Right cardiac atrium (tissue), 5 donors: ENCODE data around the gene TSHZ1. TPM values are rescaled to one million over a fixed set of nuclear protein-coding genes. Genes with fewer than 3 reads are reported as not detected.
A peak's percentile ranks its signal among the peaks of the same experiment; 100 is the strongest.

Experiments
- ATAC-seq, 2 donors: fragments of 200-7000 bp; cut with Tn5 transposase; one replicate each; pipeline versions ENCODE4 v1.8.0 to v1.9.1; 2020; ENCODE audit warnings: moderate library complexity in 2 of 2, mild to moderate bottlenecking in 1 of 2
- DNase-seq, 3 donors: peaks; one replicate each; pipeline ENCODE4 v3.0.0-alpha.2; 2020
- H3K27ac ChIP-seq: one replicate; pipeline ENCODE4 v1.5.1; 2013; ENCODE audit warnings: mild to moderate bottlenecking, low read length, control low read depth, moderate library complexity
- H3K27me3 ChIP-seq: one replicate; pipeline ENCODE4 v1.6.1; 2013; ENCODE audit not compliant: control insufficient read depth, insufficient read depth
- H3K4me1 ChIP-seq: one replicate; pipeline ENCODE4 v1.6.1; 2013; ENCODE audit warnings: low read length; ENCODE audit not compliant: control insufficient read depth, insufficient read depth
- H3K4me3 ChIP-seq: one replicate; pipeline ENCODE4 v1.5.1; 2013; ENCODE audit warnings: low read length, control low read depth
- H3K9me3 ChIP-seq: one replicate; pipeline ENCODE4 v1.6.1; 2013; ENCODE audit warnings: low read length; ENCODE audit not compliant: control insufficient read depth
- WGBS: extraction: QIAGEN DNeasy Blood & Tissue Kit; methylation state at CpG from one replicate; pipeline ENCODE4 v1.1.7; 2013; 5-methylcytosine and 5-hydroxymethylcytosine counted together
- intact Hi-C, 4 donors: fragments of 100-400 bp; cut with DNase I; formaldehyde crosslinking; loops; one replicate each; pipeline versions ENCODE4 v1.11.0 to v1.14.0; 2022 to 2023
- polyA plus RNA-seq: library from polyadenylated mRNA; stranded (reverse); fragments of 200-250 nt; gene quantifications from one replicate; pipeline ENCODE4 v1.2.3, GENCODE V29; 2013
- total RNA-seq, 4 donors: library from RNA; stranded (reverse); fragmentation: NEBNext Ultra II Directional; extraction: Animal tissue kit (Norgen Biotek cat#: 25700); gene quantifications; one replicate each; pipeline ENCODE4 v1.2.1, GENCODE V29; 2021
- donor health status: healthy with polysubstance abuse.
- donor health status: DM: no; HTN: yes; CAD: no.
- donor health status: DM: no; HTN: no; CAD: no.
- donor health status: DM: no; HTN: yes; CAD: no; lungs with severe emphysema.
- donor health status: DM: yes; HTN: yes; CAD: no.

The TSHZ1 gene
- total and polyA plus RNA-seq, 5 donors: 12.7 to 24.7 (median 19.3) TPM

- Histone ChIP-seq H3K4me3 (no peak overlapping the region), H3K9me3 (no peaks in the 10 kb centered on the region), H3K27ac (no peak overlapping the region), H3K27me3 (no peaks in the 10 kb centered on the region), H3K4me1 (no peaks in the 10 kb centered on the region)
- DNase-seq (no peak), ATAC-seq (no peak)
- WGBS: 27% methylated on average over 7 of the region's 7 CpGs
- intact Hi-C loops: no loop called here
Observed at GRCh38 chr18:75168619-75169018, 42.0 kb upstream of the TSHZ1 start.

GRCh38 chr18:75169411-75169810, 41.2 kb upstream of the TSHZ1 start:
- no peak overlapping the region for H3K4me3 ChIP-seq
- WGBS: 82% methylated on average over 9 of the region's 9 CpGs
- no peaks in the 10 kb centered on the region for H3K9me3 ChIP-seq
- no peak overlapping the region for H3K27ac ChIP-seq
- intact Hi-C loops: no loop called here
- ATAC-seq: no peak
- H3K27me3 ChIP-seq: no peaks in the 10 kb centered on the region
- no peak for DNase-seq
- H3K4me1 ChIP-seq: no peaks in the 10 kb centered on the region

- no peaks in the 10 kb centered on the region for H3K9me3 ChIP-seq
- no peak overlapping the region for H3K4me3 ChIP-seq
- no peaks in the 10 kb centered on the region for H3K4me1 ChIP-seq
- peak overlapping the region; percentile 76 for H3K27ac ChIP-seq
- DNase-seq (peak in 1 of 3 donors; percentile 65), ATAC-seq (peak in 1 of 2 donors; percentile 28)
- intact Hi-C loops: no loop called here
- H3K27me3 ChIP-seq: no peaks in the 10 kb centered on the region
- 78% methylated on average over 34 of the region's 34 CpGs for WGBS
Observed at GRCh38 chr18:75170022-75170789, 40.4 kb upstream of the TSHZ1 start.

- Histone ChIP-seq H3K9me3 (no peaks in the 10 kb centered on the region), H3K4me1 (no peaks in the 10 kb centered on the region), H3K27ac (peak overlapping the region; percentile 61), H3K27me3 (no peaks in the 10 kb centered on the region), H3K4me3 (no peak overlapping the region)
- no peak for DNase-seq
- WGBS: 70% methylated on average over 11 of the region's 11 CpGs
- no peak for ATAC-seq
- intact Hi-C loops: no loop called here
Observed at GRCh38 chr18:75170916-75171315, 39.7 kb upstream of the TSHZ1 start.

GRCh38 chr18:75172299-75173124, 38.1 kb upstream of the TSHZ1 start:
- intact Hi-C loops: no loop called here
- WGBS: 72% methylated on average over 17 of the region's 17 CpGs
- ATAC-seq: no peak
- no peaks in the 10 kb centered on the region for H3K4me1 ChIP-seq
- no peak for DNase-seq
- no peaks in the 10 kb centered on the region for H3K27me3 ChIP-seq
- no peak overlapping the region for H3K4me3 ChIP-seq
- no peaks in the 10 kb centered on the region for H3K9me3 ChIP-seq
- H3K27ac ChIP-seq: no peak overlapping the region

GRCh38 chr18:75173125-75173432, 37.5 kb upstream of the TSHZ1 start:
- no peaks in the 10 kb centered on the region for H3K4me1 ChIP-seq
- no peaks in the 10 kb centered on the region for H3K27me3 ChIP-seq
- 48% methylated on average over 5 of the region's 5 CpGs for WGBS
- DNase-seq: no peak
- ATAC-seq: no peak
- intact Hi-C loops: no loop called here
- no peak overlapping the region for H3K27ac ChIP-seq
- H3K4me3 ChIP-seq: no peak overlapping the region
- H3K9me3 ChIP-seq: no peaks in the 10 kb centered on the region

GRCh38 chr18:75173738-75174137, 36.9 kb upstream of the TSHZ1 start:
- Histone ChIP-seq H3K9me3 (no peaks in the 10 kb centered on the region), H3K27me3 (no peaks in the 10 kb centered on the region), H3K27ac (no peak overlapping the region), H3K4me3 (no peak overlapping the region), H3K4me1 (no peaks in the 10 kb centered on the region)
- DNase-seq (no peak), ATAC-seq (no peak)
- 80% methylated on average over 4 of the region's 4 CpGs for WGBS
- intact Hi-C loops: no loop called here

- no peak for ATAC-seq
- intact Hi-C loops: no loop called here
- Histone ChIP-seq H3K27ac (no peak overlapping the region), H3K9me3 (no peaks in the 10 kb centered on the region), H3K4me3 (no peak overlapping the region), H3K4me1 (no peaks in the 10 kb centered on the region), H3K27me3 (no peaks in the 10 kb centered on the region)
- 66% methylated on average over 8 of the region's 8 CpGs for WGBS
- DNase-seq: no peak
Observed at GRCh38 chr18:75176849-75177248, 33.7 kb upstream of the TSHZ1 start.

- WGBS: 94% methylated on average over 11 of the region's 11 CpGs
- Histone ChIP-seq H3K4me3 (no peak overlapping the region), H3K27me3 (no peaks in the 10 kb centered on the region), H3K27ac (no peak overlapping the region), H3K9me3 (no peaks in the 10 kb centered on the region), H3K4me1 (no peaks in the 10 kb centered on the region)
- DNase-seq (no peak), ATAC-seq (no peak)
- intact Hi-C loops: no loop called here
Observed at GRCh38 chr18:75178376-75178775, 32.2 kb upstream of the TSHZ1 start.

GRCh38 chr18:75179819-75180600, 30.6 kb upstream of the TSHZ1 start:
- no peak overlapping the region for H3K27ac ChIP-seq
- DNase-seq (no peak), ATAC-seq (no peak)
- intact Hi-C loops: no loop called here
- WGBS: 86% methylated on average over 13 of the region's 13 CpGs
- H3K4me3 ChIP-seq: no peak overlapping the region
- no peaks in the 10 kb centered on the region for H3K27me3 ChIP-seq
- no peaks in the 10 kb centered on the region for H3K9me3 ChIP-seq
- H3K4me1 ChIP-seq: no peaks in the 10 kb centered on the region

- no peaks in the 10 kb centered on the region for H3K9me3 ChIP-seq
- 83% methylated on average over 5 of the region's 5 CpGs for WGBS
- no peak overlapping the region for H3K4me3 ChIP-seq
- no peak overlapping the region for H3K27ac ChIP-seq
- ATAC-seq (no peak), DNase-seq (no peak)
- intact Hi-C loops: no loop called here
- no peaks in the 10 kb centered on the region for H3K27me3 ChIP-seq
- H3K4me1 ChIP-seq: no peaks in the 10 kb centered on the region
Observed at GRCh38 chr18:75183524-75183923, 27.1 kb upstream of the TSHZ1 start.
